GM23338 (cell line): ENCODE measurements around the gene ZSCAN18.

ENCODE experiments used
- CREB1 ChIP-seq: fragments of 250-450 bp; sonication (Bioruptor Pico); IDR thresholded peaks from 2 replicates; pipeline ENCODE4 v1.5.0; 2020; ENCODE audit warnings: low read depth, mild to moderate bottlenecking, moderate library complexity
- CTCF ChIP-seq, 2 experiments: fragments of 200-600 bp in 1 of 2; sonication (generic) in 1 of 2; conservative IDR thresholded peaks; 2 replicates each; pipeline versions ENCODE4 v1.5.1 to v1.6.1; 2016 to 2017; ENCODE audit warnings: antibody characterized with exemption in 2 of 2, low read depth in 2 of 2, mild to moderate bottlenecking in 2 of 2, moderate library complexity in 1 of 2
- EZH2 ChIP-seq: fragments of 200-600 bp; sonication (generic); IDR thresholded peaks from one replicate; pipeline ENCODE4 v1.8.0; 2017; ENCODE audit warnings: antibody characterized with exemption, mild to moderate bottlenecking, low read depth; ENCODE audit not compliant: unreplicated experiment
- EZH2phosphoT487 ChIP-seq: fragments of 200-600 bp; sonication (generic); IDR thresholded peaks from one replicate; pipeline ENCODE4 v1.8.1; 2018; ENCODE audit warnings: antibody characterized with exemption; ENCODE audit not compliant: unreplicated experiment
- NANOG ChIP-seq: IDR thresholded peaks from 2 replicates; pipeline ENCODE4 v1.6.1; 2016; ENCODE audit warnings: antibody characterized with exemption, borderline replicate concordance
- POLR2AphosphoS5 ChIP-seq: IDR thresholded peaks from 2 replicates; pipeline ENCODE4 v1.6.1; 2016; ENCODE audit warnings: antibody characterized with exemption, low read depth
- REST ChIP-seq: IDR thresholded peaks from one replicate; pipeline ENCODE4 v1.6.1; 2018; ENCODE audit warnings: antibody characterized with exemption; ENCODE audit not compliant: unreplicated experiment

- no peak for TF ChIP-seq EZH2
- no peak for TF ChIP-seq POLR2AphosphoS5
- TF ChIP-seq CTCF (conservative IDR thresholded peaks at IDR 0.05; ENCODE audit: low read depth in 2 of 2) = no peak
- no peak for TF ChIP-seq EZH2phosphoT487
- no peak for TF ChIP-seq CREB1 (CRISPR knock-in tag)
- TF ChIP-seq NANOG = no peak
- no peak for TF ChIP-seq REST
These were observed 30.1 kb upstream of the ZSCAN18 start for GRCh38 chr19:58128041-58128685.
